OCI-LY3 (cell line): ENCODE data around the gene PAK1.

Source experiments
- H2AFZ ChIP-seq: fragments of 200-600, 300-600 bp; shearing (Covaris generic); 2 replicates; pipeline ENCODE4 v1.6.0; 2014; ENCODE audit warnings: antibody characterized with exemption, low read depth, low read length
- H3K27ac ChIP-seq: fragments of 200-600, 300-600 bp; sonication (generic); 2 replicates; pipeline ENCODE4 v1.5.1; 2014; ENCODE audit warnings: mild to moderate bottlenecking, low read length, moderate library complexity, mixed read lengths
- H3K27me3 ChIP-seq: fragments of 200-600, 300-600 bp; sonication (generic); 2 replicates; pipeline ENCODE4 v1.6.1; 2014; ENCODE audit warnings: low read depth, low read length, mixed read lengths
- H3K36me3 ChIP-seq: fragments of 200-600, 300-600 bp; sonication (generic); replicated peaks from 2 replicates; pipeline ENCODE3; 2014; ENCODE audit warnings: low read depth, low read length, mixed read lengths
- H3K4me1 ChIP-seq: fragments of 300-600, 200-600 bp; sonication (generic); 2 replicates; pipeline ENCODE4 v1.6.1; 2014; ENCODE audit warnings: low read length, mixed read lengths
- H3K4me2 ChIP-seq: fragments of 200-600, 300-600 bp; sonication (generic); 2 replicates; pipeline ENCODE4 v1.6.1; 2014; ENCODE audit warnings: low read length, mixed read lengths
- H3K4me3 ChIP-seq: fragments of 300-600, 200-600 bp; sonication (generic); 2 replicates; pipeline ENCODE4 v1.5.1; 2014; ENCODE audit warnings: antibody characterized with exemption, mild to moderate bottlenecking, low read length, moderate library complexity
- H3K79me2 ChIP-seq: fragments of 300-600, 200-600 bp; shearing (Covaris generic); 2 replicates; pipeline ENCODE4 v1.6.1; 2014; ENCODE audit warnings: mild to moderate bottlenecking, low read length, mixed read lengths
- H3K9ac ChIP-seq: fragments of 300-600, 200-600 bp; shearing (Covaris generic); 2 replicates; pipeline ENCODE4 v1.6.0; 2014; ENCODE audit warnings: mild to moderate bottlenecking, low read length, moderate library complexity
- H3K9me3 ChIP-seq: fragments of 200-600, 300-600 bp; shearing (Covaris generic); 2 replicates; pipeline ENCODE4 v1.6.1; 2014; ENCODE audit warnings: low read length, mixed read lengths; ENCODE audit not compliant: insufficient read depth
- H4K20me1 ChIP-seq: fragments of 200-600, 300-600 bp; sonication (generic); 2 replicates; pipeline ENCODE4 v1.6.1; 2016; ENCODE audit warnings: low read length, mixed read lengths; ENCODE audit not compliant: insufficient read depth
- CTCF ChIP-seq: fragments of 200-600, 300-600 bp; sonication (generic); IDR thresholded peaks from 2 replicates; pipeline ENCODE4 v1.5.1; 2014; ENCODE audit warnings: antibody characterized with exemption, low read length, low read depth
- EZH2phosphoT487 ChIP-seq: fragments of 200-600 bp; shearing (Covaris generic); IDR thresholded peaks from 2 replicates; pipeline ENCODE4 v1.6.1; 2018; ENCODE audit warnings: antibody characterized with exemption, mixed run types, low read depth

PAK1 gene

GRCh38 chr11:77517753-77518152 lies 43.9 kb upstream of the PAK1 start:
- H3K4me1 ChIP-seq = no peaks in the 10 kb centered on the region
- H3K4me3 ChIP-seq = no peak overlapping the region
- H4K20me1 ChIP-seq = no peaks in the 10 kb centered on the region
- H3K79me2 ChIP-seq = no peaks in the 10 kb centered on the region
- H3K9me3 ChIP-seq = no peaks in the 10 kb centered on the region
- TF ChIP-seq EZH2phosphoT487 = no peak
- no peak for TF ChIP-seq CTCF
- H3K36me3 ChIP-seq = no peaks in the 10 kb centered on the region
- no peak overlapping the region for H3K9ac ChIP-seq
- no peak overlapping the region for H3K4me2 ChIP-seq
- H3K27ac ChIP-seq = no peak overlapping the region
- no peaks in the 10 kb centered on the region for H3K27me3 ChIP-seq
- no peak overlapping the region for H2AFZ ChIP-seq

GRCh38 chr11:77517226-77517625 lies 43.3 kb upstream of the PAK1 start:
- TF ChIP-seq EZH2phosphoT487 (no peak), CTCF (no peak)
- Histone ChIP-seq H3K79me2 (no peaks in the 10 kb centered on the region), H3K4me3 (no peak overlapping the region), H3K4me2 (no peak overlapping the region), H3K9ac (no peak overlapping the region), H3K36me3 (no peaks in the 10 kb centered on the region), H3K4me1 (no peaks in the 10 kb centered on the region), H3K27me3 (no peaks in the 10 kb centered on the region), H4K20me1 (no peaks in the 10 kb centered on the region), H3K27ac (no peak overlapping the region), H3K9me3 (no peaks in the 10 kb centered on the region), H2AFZ (no peak overlapping the region)

- Histone ChIP-seq H3K4me3 (no peak overlapping the region), H3K4me2 (no peak overlapping the region), H2AFZ (no peak overlapping the region), H3K27me3 (peaks cover 5% of the 10 kb centered on the region; the same call in 1 of the 2 replicates), H3K4me1 (no peaks in the 10 kb centered on the region), H3K9me3 (no peaks in the 10 kb centered on the region), H3K79me2 (no peaks in the 10 kb centered on the region), H3K36me3 (no peaks in the 10 kb centered on the region), H3K27ac (no peak overlapping the region), H3K9ac (no peak overlapping the region), H4K20me1 (no peaks in the 10 kb centered on the region)
- TF ChIP-seq EZH2phosphoT487 (no peak), CTCF (no peak)
These were observed 41.6 kb upstream of the PAK1 start for GRCh38 chr11:77515483-77515882.

- no peak overlapping the region for H3K27ac ChIP-seq
These were observed 41.2 kb upstream of the PAK1 start for GRCh38 chr11:77515063-77515462.

More at GRCh38 chr11:77515063-77515462, 41.2 kb upstream of the PAK1 start:
- Histone ChIP-seq H3K4me2 (no peak overlapping the region), H4K20me1 (no peaks in the 10 kb centered on the region), H3K9me3 (no peaks in the 10 kb centered on the region), H3K4me1 (no peaks in the 10 kb centered on the region), H3K9ac (no peak overlapping the region), H3K79me2 (no peaks in the 10 kb centered on the region), H3K36me3 (no peaks in the 10 kb centered on the region), H2AFZ (no peak overlapping the region), H3K27me3 (peaks cover 5% of the 10 kb centered on the region; the same call in 1 of the 2 replicates), H3K4me3 (no peak overlapping the region)
- TF ChIP-seq EZH2phosphoT487 = no peak
- TF ChIP-seq CTCF = no peak
